Esophagus squamous epithelium (tissue), 5 donors: ENCODE measurements around the gene DZIP1L. TPM values are rescaled to one million over a fixed set of nuclear protein-coding genes. Genes with fewer than 3 reads are reported as not detected.

ENCODE experiments used
- DNase-seq: peaks from one replicate; lab custom pipeline; 2025; lab: John Stamatoyannopoulos, UW
- H3K27ac ChIP-seq, 4 donors: fragments of 200-600 bp; sonication (generic); one replicate each; pipeline ENCODE4 v1.5.1; 2016 to 2019; ENCODE audit warnings: mild to moderate bottlenecking in 1 of 4
- H3K27me3 ChIP-seq, 4 donors: fragments of 200-600 bp; sonication (generic); 1 replicate in 3 of 4; 2 replicates in 1 of 4; pipeline versions ENCODE4 v1.5.1 to v1.6.0; 2017 to 2021; ENCODE audit warnings: antibody characterized with exemption in 1 of 4
- H3K36me3 ChIP-seq, 3 donors: fragments of 200-600 bp; sonication (generic); one replicate each; pipeline ENCODE4 v1.5.1; 2016 to 2019
- H3K4me1 ChIP-seq, 3 donors: fragments of 200-600 bp; sonication (generic); one replicate each; pipeline ENCODE4 v1.5.1; 2017 to 2019
- H3K4me3 ChIP-seq, 4 donors: fragments of 200-600 bp; sonication (generic); 1 replicate in 3 of 4; 2 replicates in 1 of 4; pipeline ENCODE4 v1.5.1; 2016 to 2019; ENCODE audit warnings: mild to moderate bottlenecking in 2 of 4, moderate library complexity in 1 of 4
- H3K9me3 ChIP-seq, 3 donors: fragments of 200-600 bp; sonication (generic); one replicate each; pipeline ENCODE4 v1.5.1; 2016 to 2019
- POLR2A ChIP-seq, 4 donors: fragments of 450-650 bp; IDR thresholded peaks; one replicate each; pipeline ENCODE4 v1.6.1; 2017; ENCODE audit warnings: antibody characterized with exemption in 4 of 4, mild to moderate bottlenecking in 4 of 4, moderate library complexity in 3 of 4
- WGBS, 2 donors: methylation state at CpG; one replicate each; pipeline ENCODE4 v1.1.5; 2018; 5-methylcytosine and 5-hydroxymethylcytosine counted together
- intact Hi-C: fragments of 100-400 bp; cut with DNase I; formaldehyde crosslinking; loops from one replicate; pipeline ENCODE4 v1.15.0; 2022
- total RNA-seq, 4 donors: library from RNA; depleted of rRNA; stranded (reverse); fragments of >200 nt; gene quantifications; one replicate each; pipeline ENCODE4 v1.1.0, GENCODE V29; 2016
- TF ChIP-seq, protein P1 (sequence below), 6 experiments: fragments of 450-650 bp in 4 of 6; fragments of 200-600 bp in 2 of 6; sonication (generic) in 2 of 6; IDR thresholded peaks; one replicate each; pipeline ENCODE4 v1.5.1; 2016 to 2019; ENCODE audit warnings: antibody characterized with exemption in 6 of 6, mild to moderate bottlenecking in 4 of 6, moderate library complexity in 4 of 6
- donor health status: DM: yes; HTN: yes; CAD: no.

Gene DZIP1L
- total RNA-seq, 4 donors from 2014 or later, result 1.7 to 17.4 (median 5.0) TPM

DNA sequence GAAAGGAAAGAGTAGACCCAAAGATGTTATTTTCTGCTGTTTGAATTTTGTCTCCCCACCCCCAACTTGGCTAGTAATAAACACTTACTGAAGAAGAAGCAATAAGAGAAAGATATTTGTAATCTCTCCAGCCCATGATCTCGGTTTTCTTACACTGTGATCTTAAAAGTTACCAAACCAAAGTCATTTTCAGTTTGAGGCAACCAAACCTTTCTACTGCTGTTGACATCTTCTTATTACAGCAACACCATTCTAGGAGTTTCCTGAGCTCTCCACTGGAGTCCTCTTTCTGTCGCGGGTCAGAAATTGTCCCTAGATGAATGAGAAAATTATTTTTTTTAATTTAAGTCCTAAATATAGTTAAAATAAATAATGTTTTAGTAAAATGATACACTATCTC, 83.9 kb downstream of the DZIP1L start:
- Histone ChIP-seq H3K27ac (no peak overlapping the region), H3K4me1 (no peaks in the 10 kb centered on the region), H3K27me3 (no peaks in the 10 kb centered on the region), H3K9me3 (no peaks in the 10 kb centered on the region), H3K36me3 (peaks cover 0 to 18% (median 0%) of the 10 kb centered on the region in 3 donors), H3K4me3 (no peak overlapping the region)
- intact Hi-C loops, result no loop called here
- WGBS, 2 donors, result 81 to 87% methylated on average over 3 of the region's 3 CpGs
- no peak for DNase-seq
- TF ChIP-seq POLR2A (IDR thresholded peaks at IDR 0.05), result no peak
- TF ChIP-seq, protein P1, sequence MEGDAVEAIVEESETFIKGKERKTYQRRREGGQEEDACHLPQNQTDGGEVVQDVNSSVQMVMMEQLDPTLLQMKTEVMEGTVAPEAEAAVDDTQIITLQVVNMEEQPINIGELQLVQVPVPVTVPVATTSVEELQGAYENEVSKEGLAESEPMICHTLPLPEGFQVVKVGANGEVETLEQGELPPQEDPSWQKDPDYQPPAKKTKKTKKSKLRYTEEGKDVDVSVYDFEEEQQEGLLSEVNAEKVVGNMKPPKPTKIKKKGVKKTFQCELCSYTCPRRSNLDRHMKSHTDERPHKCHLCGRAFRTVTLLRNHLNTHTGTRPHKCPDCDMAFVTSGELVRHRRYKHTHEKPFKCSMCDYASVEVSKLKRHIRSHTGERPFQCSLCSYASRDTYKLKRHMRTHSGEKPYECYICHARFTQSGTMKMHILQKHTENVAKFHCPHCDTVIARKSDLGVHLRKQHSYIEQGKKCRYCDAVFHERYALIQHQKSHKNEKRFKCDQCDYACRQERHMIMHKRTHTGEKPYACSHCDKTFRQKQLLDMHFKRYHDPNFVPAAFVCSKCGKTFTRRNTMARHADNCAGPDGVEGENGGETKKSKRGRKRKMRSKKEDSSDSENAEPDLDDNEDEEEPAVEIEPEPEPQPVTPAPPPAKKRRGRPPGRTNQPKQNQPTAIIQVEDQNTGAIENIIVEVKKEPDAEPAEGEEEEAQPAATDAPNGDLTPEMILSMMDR (IDR thresholded peaks at IDR 0.05), result no peak

- no peaks in the 10 kb centered on the region for H3K27me3 ChIP-seq
- TF ChIP-seq POLR2A (IDR thresholded peaks at IDR 0.05), result no peak
- TF ChIP-seq, protein P1 (IDR thresholded peaks at IDR 0.05), result no peak
- WGBS, 2 donors, result 76 to 83% methylated on average over 10 to 11 of the region's 11 CpGs
These were observed 84.6 kb downstream of the DZIP1L start for GRCh38 chr3:138030734-138031280.

GRCh38 chr3:138027821-138028220, 87.6 kb downstream of the DZIP1L start:
- 86 to 96% methylated on average over 5 of the region's 5 CpGs for WGBS, 2 donors
- TF ChIP-seq, protein P1 (IDR thresholded peaks at IDR 0.05), result no peak
- no peak for TF ChIP-seq POLR2A (IDR thresholded peaks at IDR 0.05)
- H3K4me1 ChIP-seq, result no peaks in the 10 kb centered on the region
- intact Hi-C loops, result no loop called here
- H3K27me3 ChIP-seq, result no peaks in the 10 kb centered on the region
- H3K4me3 ChIP-seq, result no peak overlapping the region
- H3K36me3 ChIP-seq, result peaks cover 0 to 18% (median 0%) of the 10 kb centered on the region in 3 donors
- DNase-seq, result no peak
- H3K27ac ChIP-seq, result no peak overlapping the region
- H3K9me3 ChIP-seq, result no peaks in the 10 kb centered on the region

More at GRCh38 chr3:138030734-138031280, 84.6 kb downstream of the DZIP1L start:
- H3K9me3 ChIP-seq, result no peaks in the 10 kb centered on the region
- no peaks in the 10 kb centered on the region for H3K4me1 ChIP-seq
- intact Hi-C loops, result no loop called here
- H3K27ac ChIP-seq, result no peak overlapping the region
- H3K4me3 ChIP-seq, result no peak overlapping the region
- DNase-seq, result no peak
- H3K36me3 ChIP-seq, result peaks cover 0 to 18% (median 0%) of the 10 kb centered on the region in 3 donors

GRCh38 chr3:138025553-138025952, 89.9 kb downstream of the DZIP1L start:
- no peak overlapping the region for H3K4me3 ChIP-seq
- H3K4me1 ChIP-seq, result no peaks in the 10 kb centered on the region
- H3K9me3 ChIP-seq, result no peaks in the 10 kb centered on the region
- TF ChIP-seq POLR2A (IDR thresholded peaks at IDR 0.05), result no peak
- TF ChIP-seq, protein P1 (IDR thresholded peaks at IDR 0.05), result no peak
- H3K27me3 ChIP-seq, result no peaks in the 10 kb centered on the region
- H3K36me3 ChIP-seq, result peaks cover 0 to 8% (median 0%) of the 10 kb centered on the region in 3 donors
- intact Hi-C loops, result no loop called here
- H3K27ac ChIP-seq, result no peak overlapping the region
- DNase-seq, result no peak

GRCh38 chr3:138023754-138024153, 91.7 kb downstream of the DZIP1L start:
- 95 to 98% methylated on average over 2 to 4 of the region's 4 CpGs for WGBS, 2 donors
- Histone ChIP-seq H3K27me3 (no peaks in the 10 kb centered on the region), H3K9me3 (no peaks in the 10 kb centered on the region), H3K4me3 (no peak overlapping the region), H3K36me3 (peaks cover 0 to 4% (median 0%) of the 10 kb centered on the region in 3 donors), H3K27ac (no peak overlapping the region), H3K4me1 (no peaks in the 10 kb centered on the region)
- TF ChIP-seq POLR2A (IDR thresholded peaks at IDR 0.05), result no peak
- TF ChIP-seq, protein P1 (IDR thresholded peaks at IDR 0.05), result no peak
- intact Hi-C loops, result no loop called here
- DNase-seq, result no peak
